Prostate gland (tissue), 2 donors: Measurements from ENCODE around the gene CHRNA10.

Experiments
- CTCF ChIP-seq, 4 experiments: fragments of 200-600 bp in 2 of 4; fragments of 450-650 bp in 2 of 4; sonication (generic) in 2 of 4; IDR thresholded peaks; 1 replicate in 3 of 4; 2 replicates in 1 of 4; pipeline ENCODE4 v1.5.1; 2016 to 2019; ENCODE audit warnings: antibody characterized with exemption in 4 of 4, mild to moderate bottlenecking in 2 of 4, moderate library complexity in 2 of 4
- POLR2AphosphoS5 ChIP-seq: sonication (generic); formaldehyde crosslinking; IDR thresholded peaks from one replicate; pipeline ENCODE4 v1.6.1; 2017; ENCODE audit warnings: antibody characterized with exemption

DNA sequence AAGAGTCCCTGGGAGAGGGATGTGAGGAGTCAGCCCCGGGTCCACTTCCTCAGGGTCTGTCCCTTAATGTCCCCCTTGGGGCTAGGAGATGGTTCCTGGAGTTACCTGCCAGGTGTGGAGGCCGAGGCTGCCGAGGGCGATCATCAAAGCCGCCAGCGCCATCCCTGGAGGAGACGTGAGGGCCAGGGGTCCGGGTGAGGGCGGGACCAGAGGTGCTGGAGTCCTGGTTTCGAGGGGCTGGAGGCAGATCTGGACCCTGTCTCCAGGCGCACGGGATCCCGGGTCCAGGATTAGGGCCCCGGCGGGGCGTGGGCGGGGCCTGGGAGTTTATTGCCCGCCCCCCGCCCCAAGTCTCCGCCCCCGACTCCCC is 29.5 kb downstream of the CHRNA10 start, which contains the start of gene ART5:
- TF ChIP-seq CTCF (IDR thresholded peaks at IDR 0.05), result no peak
- no peak for TF ChIP-seq POLR2AphosphoS5
